ENCODE results near the gene COL1A1.

- TF ChIP-seq CTCF (IDR thresholded peaks at IDR 0.05), result no peak
- no peak for TF ChIP-seq POLR2A (IDR thresholded peaks at IDR 0.05)
Measured at GRCh38 chr17:50218071-50218759, 16.8 kb upstream of the COL1A1 start.
